CD14-positive monocyte (primary cell): ENCODE results near the gene SIGLEC12. TPM values are rescaled to one million over a fixed set of nuclear protein-coding genes. Genes with fewer than 3 reads are reported as not detected.

Experiments
- DNase-seq, 3 donors: peaks; one replicate each; pipeline ENCODE4 v3.0.0-alpha.2; 2011 to 2022
- H2AFZ ChIP-seq: 2 replicates; pipeline ENCODE4 v1.6.0; 2012; ENCODE audit warnings: mild to moderate bottlenecking, low read depth, low read length, inconsistent platforms; ENCODE audit not compliant: insufficient read depth, poor library complexity, severe bottlenecking
- H3K27ac ChIP-seq, 2 donors: 1 replicate in 1 of 2; 2 replicates in 1 of 2; pipeline ENCODE4 v1.5.1; 2012 to 2013; ENCODE audit warnings: low read length in 2 of 2, control low read depth in 1 of 2, inconsistent platforms in 1 of 2, low read depth in 1 of 2, mild to moderate bottlenecking in 1 of 2
- H3K27me3 ChIP-seq, 2 donors: one replicate each; pipeline versions ENCODE4 v1.6.0 to v1.6.1; 2011 to 2013; ENCODE audit warnings: low read length in 2 of 2; ENCODE audit not compliant: control insufficient read depth in 2 of 2, insufficient read depth in 2 of 2
- H3K36me3 ChIP-seq, 2 donors: replicated peaks in 1 of 2; 1 replicate in 1 of 2; 2 replicates in 1 of 2; pipeline versions ENCODE4 v1.5.1 to v1.6.1; 2012 to 2013; ENCODE audit warnings: low read length in 2 of 2, control low read depth in 1 of 2, inconsistent platforms in 1 of 2, mild to moderate bottlenecking in 1 of 2; ENCODE audit not compliant: insufficient read depth in 2 of 2, control insufficient read depth in 1 of 2
- H3K4me1 ChIP-seq, 2 donors: 1 replicate in 1 of 2; 2 replicates in 1 of 2; pipeline versions ENCODE4 v1.5.1 to v1.6.1; 2012 to 2013; ENCODE audit warnings: low read length in 2 of 2, control low read depth in 1 of 2, inconsistent platforms in 1 of 2, mild to moderate bottlenecking in 1 of 2, moderate library complexity in 1 of 2; ENCODE audit not compliant: insufficient read depth in 2 of 2, control insufficient read depth in 1 of 2
- H3K4me2 ChIP-seq: replicated peaks from 2 replicates; pipeline ENCODE3; 2012; ENCODE audit warnings: low read length, moderate library complexity, mild to moderate bottlenecking; ENCODE audit not compliant: poor library complexity, severe bottlenecking; ENCODE audit errors: extremely low read depth
- H3K4me3 ChIP-seq, 3 experiments: fragments of 200-600 bp in 1 of 3; sonication (generic) in 1 of 3; replicated peaks in 1 of 3; 1 replicate in 2 of 3; 2 replicates in 1 of 3; pipeline ENCODE4 v1.5.1; 2011 to 2013; ENCODE audit warnings: low read length in 3 of 3, mild to moderate bottlenecking in 3 of 3, control low read depth in 2 of 3, low read depth in 2 of 3, inconsistent platforms in 1 of 3, moderate library complexity in 1 of 3
- H3K79me2 ChIP-seq: 2 replicates; pipeline ENCODE4 v1.6.0; 2012; ENCODE audit warnings: mild to moderate bottlenecking, control low read depth, inconsistent platforms, low read length, moderate library complexity; ENCODE audit not compliant: insufficient read depth
- H3K9ac ChIP-seq: 2 replicates; pipeline ENCODE4 v1.6.0; 2017; ENCODE audit warnings: low read length, mild to moderate bottlenecking; ENCODE audit not compliant: insufficient read depth, poor library complexity, severe bottlenecking
- H3K9me3 ChIP-seq, 2 donors: replicated peaks in 1 of 2; 1 replicate in 1 of 2; 2 replicates in 1 of 2; pipeline versions ENCODE4 v1.5.1 to v1.6.1; 2012 to 2013; ENCODE audit warnings: low read length in 2 of 2, control low read depth in 1 of 2; ENCODE audit not compliant: control insufficient read depth in 1 of 2, insufficient read depth in 1 of 2
- H4K20me1 ChIP-seq: 2 replicates; pipeline ENCODE4 v1.6.0; 2012; ENCODE audit warnings: mild to moderate bottlenecking, low read length, control low read depth, moderate library complexity; ENCODE audit not compliant: insufficient read depth
- H3K27ac Mint-ChIP-seq, 7 donors: one replicate each; pipeline ENCODE4 v1.8.0; 2020; ENCODE audit warnings: mild to moderate bottlenecking in 7 of 7, mixed read lengths in 7 of 7, moderate library complexity in 6 of 7, inconsistent platforms in 2 of 7
- H3K27me3 Mint-ChIP-seq, 3 donors: one replicate each; pipeline ENCODE4 v1.8.0; 2021 to 2022; ENCODE audit warnings: low read depth in 3 of 3, mild to moderate bottlenecking in 3 of 3, mixed read lengths in 3 of 3, moderate library complexity in 3 of 3, inconsistent platforms in 1 of 3
- H3K36me3 Mint-ChIP-seq, 2 donors: one replicate each; pipeline ENCODE4 v1.8.0; 2020; ENCODE audit warnings: mixed read lengths in 2 of 2, inconsistent platforms in 1 of 2, mild to moderate bottlenecking in 1 of 2
- H3K4me1 Mint-ChIP-seq: one replicate; pipeline ENCODE4 v1.8.0; 2020; ENCODE audit warnings: mild to moderate bottlenecking, mixed read lengths
- H3K4me3 Mint-ChIP-seq, 2 donors: one replicate each; pipeline ENCODE4 v1.8.0; 2020; ENCODE audit warnings: mild to moderate bottlenecking in 2 of 2, mixed read lengths in 2 of 2, moderate library complexity in 1 of 2
- H3K9me3 Mint-ChIP-seq, 7 donors: one replicate each; pipeline ENCODE4 v1.8.0; 2020 to 2022; ENCODE audit warnings: mixed read lengths in 7 of 7, mild to moderate bottlenecking in 6 of 7, moderate library complexity in 6 of 7, inconsistent platforms in 2 of 7
- WGBS: methylation state at CpG from one replicate; pipeline ENCODE4 v1.1.5; 2013; ENCODE audit warnings: missing lambda C conversion rate; ENCODE audit not compliant: insufficient coverage; 5-methylcytosine and 5-hydroxymethylcytosine counted together
- intact Hi-C, 2 donors: fragments of 100-400 bp; cut with micrococcal nuclease; formaldehyde crosslinking; loops; one replicate each; pipeline versions ENCODE4 v1.15.0 to v1.15.1; 2023
- polyA plus RNA-seq, 3 donors: library from polyadenylated mRNA; depleted of rRNA in 1 of 3; unstranded in 2 of 3; stranded (reverse) in 1 of 3; fragments of 300-500 nt in 2 of 3; fragments of >200 nt in 1 of 3; fragmentation: Illumina TruSeq in 2 of 3; gene quantifications; 1 replicate in 2 of 3; 2 replicates in 1 of 3; pipeline ENCODE4 v1.2.3, GENCODE V29; 2012 to 2021
- TF ChIP-seq, protein P1 (sequence below): fragments of 200-600 bp; IDR thresholded peaks from one replicate; pipeline ENCODE4 v1.8.0; 2022; ENCODE audit warnings: antibody characterized with exemption, mild to moderate bottlenecking

SIGLEC12 gene
- polyA plus RNA-seq, 3 donors, result 0.24 to 1.8 (median 1.3) TPM

DNA sequence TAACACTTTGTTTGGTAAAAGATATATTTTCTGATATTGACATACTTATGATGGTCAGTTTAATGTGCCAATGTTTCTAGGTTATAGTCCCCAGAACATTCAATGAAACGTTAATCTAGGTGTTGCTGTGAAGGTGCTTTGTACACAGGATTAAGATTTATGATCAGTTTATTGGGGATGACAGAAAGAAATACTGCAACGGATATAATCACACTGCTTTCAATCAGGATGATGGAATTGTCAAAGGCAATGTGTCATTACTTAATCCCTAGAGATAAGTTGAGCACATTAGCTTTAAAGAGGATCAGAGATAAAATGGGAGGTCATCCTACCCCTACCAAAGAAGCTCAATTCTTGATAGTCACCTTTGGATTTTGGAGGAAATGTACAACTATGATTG, 12.4 kb upstream of the SIGLEC12 start:
- H3K27me3 ChIP-seq, result no peaks in the 10 kb centered on the region
- Mint-ChIP-seq H3K4me3 (no peak overlapping the region), H3K27me3 (no peaks in the 10 kb centered on the region), H3K27ac (no peak overlapping the region), H3K36me3 (peaks cover 0 to 3% of the 10 kb centered on the region in 2 donors), H3K4me1 (peaks cover 30% of the 10 kb centered on the region), H3K9me3 (peaks cover 4 to 12% (median 9%) of the 10 kb centered on the region in 7 donors)
- no peak overlapping the region for H2AFZ ChIP-seq
- no peak for DNase-seq
- no peaks in the 10 kb centered on the region for H3K36me3 ChIP-seq
- H3K79me2 ChIP-seq, result no peaks in the 10 kb centered on the region
- H3K9me3 ChIP-seq, result peaks cover 0 to 9% of the 10 kb centered on the region in 2 donors
- no peak overlapping the region for H3K4me2 ChIP-seq
- WGBS, result no CpG with 5 or more reads among the region's 2 CpGs
- intact Hi-C loops, result loop anchor here (1.0 to 2.0 kb wide), 2 partner anchors 41 kb away; no protein-coding TSS in a partner anchor
- H4K20me1 ChIP-seq, result no peaks in the 10 kb centered on the region
- no peak overlapping the region for H3K27ac ChIP-seq
- H3K4me3 ChIP-seq, result no peak overlapping the region
- TF ChIP-seq, protein P1, sequence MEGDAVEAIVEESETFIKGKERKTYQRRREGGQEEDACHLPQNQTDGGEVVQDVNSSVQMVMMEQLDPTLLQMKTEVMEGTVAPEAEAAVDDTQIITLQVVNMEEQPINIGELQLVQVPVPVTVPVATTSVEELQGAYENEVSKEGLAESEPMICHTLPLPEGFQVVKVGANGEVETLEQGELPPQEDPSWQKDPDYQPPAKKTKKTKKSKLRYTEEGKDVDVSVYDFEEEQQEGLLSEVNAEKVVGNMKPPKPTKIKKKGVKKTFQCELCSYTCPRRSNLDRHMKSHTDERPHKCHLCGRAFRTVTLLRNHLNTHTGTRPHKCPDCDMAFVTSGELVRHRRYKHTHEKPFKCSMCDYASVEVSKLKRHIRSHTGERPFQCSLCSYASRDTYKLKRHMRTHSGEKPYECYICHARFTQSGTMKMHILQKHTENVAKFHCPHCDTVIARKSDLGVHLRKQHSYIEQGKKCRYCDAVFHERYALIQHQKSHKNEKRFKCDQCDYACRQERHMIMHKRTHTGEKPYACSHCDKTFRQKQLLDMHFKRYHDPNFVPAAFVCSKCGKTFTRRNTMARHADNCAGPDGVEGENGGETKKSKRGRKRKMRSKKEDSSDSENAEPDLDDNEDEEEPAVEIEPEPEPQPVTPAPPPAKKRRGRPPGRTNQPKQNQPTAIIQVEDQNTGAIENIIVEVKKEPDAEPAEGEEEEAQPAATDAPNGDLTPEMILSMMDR, result no peak
- no peak overlapping the region for H3K9ac ChIP-seq
- peaks cover 20 to 25% of the 10 kb centered on the region in 2 donors for H3K4me1 ChIP-seq

DNA sequence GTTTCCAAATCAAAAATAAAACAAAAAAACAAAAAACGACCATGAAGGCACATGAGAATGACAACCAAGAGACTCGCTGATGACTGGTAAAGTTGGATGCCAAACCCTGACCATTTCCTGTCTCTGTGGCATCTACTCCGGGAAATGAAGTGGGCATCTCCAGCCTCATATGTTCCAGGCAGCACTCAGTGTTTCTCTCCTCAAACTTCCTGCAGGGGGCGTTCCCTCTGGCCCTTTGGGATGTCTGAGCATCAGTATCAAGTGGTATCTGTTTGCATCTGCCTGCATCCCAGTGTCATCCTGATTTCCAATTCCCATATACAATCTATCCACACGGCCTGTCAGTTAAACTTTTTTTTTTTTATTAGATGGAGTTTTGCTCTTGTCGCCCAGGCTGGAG, 9.8 kb upstream of the SIGLEC12 start:
- WGBS, result 28% methylated on average over 3 of the region's 6 CpGs

More for the DNA sequence above, 9.8 kb upstream of the SIGLEC12 start:
- H3K4me1 Mint-ChIP-seq, result peaks cover 55% of the 10 kb centered on the region
- H3K4me1 ChIP-seq, result peaks cover 40 to 51% of the 10 kb centered on the region in 2 donors
- no peaks in the 10 kb centered on the region for H3K36me3 ChIP-seq
- no peaks in the 10 kb centered on the region for H3K27me3 ChIP-seq
- H3K27ac Mint-ChIP-seq, result no peak overlapping the region
- TF ChIP-seq, protein P1, result peak; percentile 49
- H3K9me3 Mint-ChIP-seq, result no peaks in the 10 kb centered on the region
- no peaks in the 10 kb centered on the region for H3K27me3 Mint-ChIP-seq
- H3K9ac ChIP-seq, result no peak overlapping the region
- H3K79me2 ChIP-seq, result no peaks in the 10 kb centered on the region
- DNase-seq, result peak in 2 of 3 donors; percentile 18 to 33
- no peak overlapping the region for H2AFZ ChIP-seq
- no peak overlapping the region for H3K27ac ChIP-seq
- H3K4me2 ChIP-seq, result no peak overlapping the region
- no peaks in the 10 kb centered on the region for H3K36me3 Mint-ChIP-seq
- no peaks in the 10 kb centered on the region for H4K20me1 ChIP-seq
- H3K4me3 Mint-ChIP-seq, result no peak overlapping the region
- no peaks in the 10 kb centered on the region for H3K9me3 ChIP-seq
- H3K4me3 ChIP-seq, result no peak overlapping the region
- intact Hi-C loops, result no loop called here
